ENCODE results near the gene WDR72.

DNA sequence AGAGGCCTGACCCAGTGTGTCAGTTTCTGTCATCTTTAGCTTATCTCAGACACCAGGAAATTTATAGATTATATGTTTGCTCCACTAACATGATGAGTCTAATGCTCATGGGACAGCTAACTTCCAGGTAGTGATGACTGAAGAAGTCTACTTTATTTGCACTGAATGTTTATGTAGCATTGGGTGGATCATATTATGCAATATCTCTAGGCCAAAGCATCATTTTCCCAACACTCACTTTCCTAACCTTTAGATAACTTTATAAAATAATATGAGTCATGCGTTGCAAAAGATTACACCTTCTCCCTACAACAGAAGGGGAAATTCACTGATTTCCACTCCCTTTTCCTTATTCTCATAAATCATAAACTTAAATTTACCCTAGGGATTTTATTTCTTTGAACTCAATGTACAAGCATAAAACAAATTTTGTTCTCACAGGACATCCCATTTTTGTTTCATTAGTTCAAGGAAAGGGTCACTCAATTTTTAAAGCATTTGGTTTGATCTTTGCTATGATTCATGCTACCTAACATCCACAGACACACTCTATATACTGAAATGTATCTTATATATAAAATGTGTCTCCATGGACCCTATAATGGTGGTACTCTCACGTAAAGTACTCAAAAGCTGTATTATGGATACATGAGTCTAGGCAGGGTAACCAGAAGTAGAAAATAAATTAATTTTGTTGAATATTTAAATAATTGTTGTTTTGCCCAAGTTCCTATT, 225.2 kb downstream of the WDR72 start:
- TF ChIP-seq ARNTL (CRISPR knock-in tag; IDR thresholded peaks at IDR 0.05; ENCODE audit: borderline replicate concordance, low read depth) = no peak
- TF ChIP-seq ESRRG (CRISPR knock-in tag; IDR thresholded peaks at IDR 0.05) = no peak

All from SK-N-SH treated with all-trans-retinoic acid at 6 μM for 48 hours (cell line).